Tibial nerve (tissue), 4 donors: ENCODE data around the gene COX8A.

Source experiments
- CTCF ChIP-seq, 5 experiments: fragments of 200-600 bp in 3 of 5; fragments of 450-650 bp in 2 of 5; sonication (generic) in 3 of 5; IDR thresholded peaks; one replicate each; pipeline ENCODE4 v1.5.1; 2016 to 2019; ENCODE audit warnings: antibody characterized with exemption in 5 of 5, mild to moderate bottlenecking in 3 of 5, moderate library complexity in 2 of 5
- EP300 ChIP-seq, 2 donors: sonication (generic); formaldehyde crosslinking; IDR thresholded peaks; one replicate each; pipeline ENCODE4 v1.6.1; 2017; ENCODE audit warnings: antibody characterized with exemption in 2 of 2, mild to moderate bottlenecking in 1 of 2
- POLR2A ChIP-seq, 2 donors: fragments of 450-650 bp; IDR thresholded peaks; one replicate each; pipeline ENCODE4 v1.6.1; 2017; ENCODE audit warnings: antibody characterized with exemption in 2 of 2, mild to moderate bottlenecking in 2 of 2, moderate library complexity in 2 of 2

DNA sequence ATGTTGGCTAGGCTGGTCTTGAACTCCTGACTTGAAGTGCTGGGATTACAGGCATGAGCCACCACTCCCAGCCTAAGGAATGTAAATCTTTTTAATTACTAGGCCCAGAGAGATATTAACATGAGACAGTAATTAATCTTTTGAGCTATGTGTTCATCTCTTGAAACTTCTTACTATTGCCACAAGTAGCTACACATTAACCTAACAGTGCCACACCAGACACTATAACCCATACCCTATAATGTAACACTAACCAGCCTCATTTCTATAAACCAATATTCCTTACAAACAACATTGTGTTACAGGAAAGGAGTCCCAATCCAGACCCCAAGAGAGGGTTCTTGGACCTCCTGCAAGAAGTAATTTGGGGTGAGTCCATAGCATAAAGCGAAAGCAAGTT, 8.0 kb upstream of the COX8A start:
- TF ChIP-seq CTCF (IDR thresholded peaks at IDR 0.05) (no peak), EP300 (IDR thresholded peaks at IDR 0.05) (no peak), POLR2A (IDR thresholded peaks at IDR 0.05) (no peak)
